OCI-LY3 (cell line): ENCODE results near the gene MXRA8.
"Not testable (repeated sequence)": the region's sequence is repeated elsewhere in the genome, so short reads cannot be mapped to it uniquely, and the experiment has no call there.

Experiments
- H2AFZ ChIP-seq: fragments of 200-600, 300-600 bp; shearing (Covaris generic); 2 replicates; pipeline ENCODE4 v1.6.0; 2014; ENCODE audit warnings: antibody characterized with exemption, low read depth, low read length
- H3K27ac ChIP-seq: fragments of 200-600, 300-600 bp; sonication (generic); 2 replicates; pipeline ENCODE4 v1.5.1; 2014; ENCODE audit warnings: mild to moderate bottlenecking, low read length, moderate library complexity, mixed read lengths
- H3K27me3 ChIP-seq: fragments of 200-600, 300-600 bp; sonication (generic); 2 replicates; pipeline ENCODE4 v1.6.1; 2014; ENCODE audit warnings: low read depth, low read length, mixed read lengths
- H3K36me3 ChIP-seq: fragments of 200-600, 300-600 bp; sonication (generic); replicated peaks from 2 replicates; pipeline ENCODE3; 2014; ENCODE audit warnings: low read depth, low read length, mixed read lengths
- H3K4me1 ChIP-seq: fragments of 300-600, 200-600 bp; sonication (generic); 2 replicates; pipeline ENCODE4 v1.6.1; 2014; ENCODE audit warnings: low read length, mixed read lengths
- H3K4me2 ChIP-seq: fragments of 200-600, 300-600 bp; sonication (generic); 2 replicates; pipeline ENCODE4 v1.6.1; 2014; ENCODE audit warnings: low read length, mixed read lengths
- H3K4me3 ChIP-seq: fragments of 300-600, 200-600 bp; sonication (generic); 2 replicates; pipeline ENCODE4 v1.5.1; 2014; ENCODE audit warnings: antibody characterized with exemption, mild to moderate bottlenecking, low read length, moderate library complexity
- H3K79me2 ChIP-seq: fragments of 300-600, 200-600 bp; shearing (Covaris generic); 2 replicates; pipeline ENCODE4 v1.6.1; 2014; ENCODE audit warnings: mild to moderate bottlenecking, low read length, mixed read lengths
- H3K9ac ChIP-seq: fragments of 300-600, 200-600 bp; shearing (Covaris generic); 2 replicates; pipeline ENCODE4 v1.6.0; 2014; ENCODE audit warnings: mild to moderate bottlenecking, low read length, moderate library complexity
- H3K9me3 ChIP-seq: fragments of 200-600, 300-600 bp; shearing (Covaris generic); 2 replicates; pipeline ENCODE4 v1.6.1; 2014; ENCODE audit warnings: low read length, mixed read lengths; ENCODE audit not compliant: insufficient read depth
- H4K20me1 ChIP-seq: fragments of 200-600, 300-600 bp; sonication (generic); 2 replicates; pipeline ENCODE4 v1.6.1; 2016; ENCODE audit warnings: low read length, mixed read lengths; ENCODE audit not compliant: insufficient read depth
- EZH2phosphoT487 ChIP-seq: fragments of 200-600 bp; shearing (Covaris generic); IDR thresholded peaks from 2 replicates; pipeline ENCODE4 v1.6.1; 2018; ENCODE audit warnings: antibody characterized with exemption, mixed run types, low read depth
- TF ChIP-seq, protein P1 (sequence below): fragments of 200-600, 300-600 bp; sonication (generic); IDR thresholded peaks from 2 replicates; pipeline ENCODE4 v1.5.1; 2014; ENCODE audit warnings: antibody characterized with exemption, low read length, low read depth

Gene MXRA8

DNA sequence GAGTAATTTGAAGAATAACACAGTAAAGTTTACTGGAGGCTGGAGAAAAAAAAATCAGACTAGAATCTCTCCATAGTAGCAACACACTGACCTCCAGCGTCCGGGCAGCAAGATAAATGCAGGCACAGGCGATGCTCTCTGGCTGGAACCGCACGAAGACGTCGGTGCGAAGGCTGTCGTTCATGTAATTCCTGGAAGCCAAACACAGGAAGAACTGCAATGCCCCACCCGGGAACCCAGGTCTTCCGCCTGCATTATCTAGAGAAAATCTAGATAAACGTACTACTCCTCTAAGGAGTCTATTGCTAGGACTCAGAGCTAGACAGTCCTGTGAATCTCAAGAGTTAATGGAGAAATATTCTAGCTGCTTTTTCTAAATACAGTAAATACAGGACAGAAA is 32.3 kb upstream of the MXRA8 start:
- H3K4me2 ChIP-seq: no peak overlapping the region
- H3K27ac ChIP-seq: no peak overlapping the region
- no peaks in the 10 kb centered on the region for H3K27me3 ChIP-seq
- no peaks in the 10 kb centered on the region for H3K4me1 ChIP-seq
- no peak overlapping the region for H3K9ac ChIP-seq
- H3K79me2 ChIP-seq: peaks cover 27% of the 10 kb centered on the region
- H2AFZ ChIP-seq: no peak overlapping the region
- H3K9me3 ChIP-seq: no peaks in the 10 kb centered on the region
- TF ChIP-seq EZH2phosphoT487: no peak
- TF ChIP-seq, protein P1, sequence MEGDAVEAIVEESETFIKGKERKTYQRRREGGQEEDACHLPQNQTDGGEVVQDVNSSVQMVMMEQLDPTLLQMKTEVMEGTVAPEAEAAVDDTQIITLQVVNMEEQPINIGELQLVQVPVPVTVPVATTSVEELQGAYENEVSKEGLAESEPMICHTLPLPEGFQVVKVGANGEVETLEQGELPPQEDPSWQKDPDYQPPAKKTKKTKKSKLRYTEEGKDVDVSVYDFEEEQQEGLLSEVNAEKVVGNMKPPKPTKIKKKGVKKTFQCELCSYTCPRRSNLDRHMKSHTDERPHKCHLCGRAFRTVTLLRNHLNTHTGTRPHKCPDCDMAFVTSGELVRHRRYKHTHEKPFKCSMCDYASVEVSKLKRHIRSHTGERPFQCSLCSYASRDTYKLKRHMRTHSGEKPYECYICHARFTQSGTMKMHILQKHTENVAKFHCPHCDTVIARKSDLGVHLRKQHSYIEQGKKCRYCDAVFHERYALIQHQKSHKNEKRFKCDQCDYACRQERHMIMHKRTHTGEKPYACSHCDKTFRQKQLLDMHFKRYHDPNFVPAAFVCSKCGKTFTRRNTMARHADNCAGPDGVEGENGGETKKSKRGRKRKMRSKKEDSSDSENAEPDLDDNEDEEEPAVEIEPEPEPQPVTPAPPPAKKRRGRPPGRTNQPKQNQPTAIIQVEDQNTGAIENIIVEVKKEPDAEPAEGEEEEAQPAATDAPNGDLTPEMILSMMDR: no peak
- no peaks in the 10 kb centered on the region for H4K20me1 ChIP-seq
- no peak overlapping the region for H3K4me3 ChIP-seq
- H3K36me3 ChIP-seq: peaks cover 80% of the 10 kb centered on the region

DNA sequence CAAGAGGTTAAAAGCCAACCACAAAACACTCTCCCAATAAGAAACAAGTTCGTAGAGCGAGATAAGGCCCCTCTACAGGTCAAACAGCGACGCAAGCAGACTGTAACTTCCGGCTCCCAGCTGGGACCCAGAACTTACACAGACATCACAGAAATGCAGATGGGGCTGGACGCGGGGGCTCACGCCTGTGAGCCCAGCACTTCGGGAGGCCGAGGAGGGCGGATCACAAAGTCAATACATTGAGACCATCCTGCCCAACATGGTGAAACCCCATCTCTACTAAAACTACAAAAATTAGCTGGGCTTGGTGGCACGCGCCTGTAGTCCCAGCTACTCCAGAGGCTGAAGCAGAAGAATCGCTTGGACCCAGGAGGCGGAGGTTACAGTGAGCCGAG is 29.7 kb upstream of the MXRA8 start:
- no peaks in the 10 kb centered on the region for H4K20me1 ChIP-seq
- H3K9me3 ChIP-seq: no peaks in the 10 kb centered on the region
- H3K4me3 ChIP-seq: no peak overlapping the region
- H3K9ac ChIP-seq: no peak overlapping the region
- no peak overlapping the region for H2AFZ ChIP-seq
- no peak overlapping the region for H3K27ac ChIP-seq
- peaks cover 13% of the 10 kb centered on the region; the same call in 1 of the 2 replicates for H3K79me2 ChIP-seq
- peaks cover 66% of the 10 kb centered on the region for H3K36me3 ChIP-seq
- no peak overlapping the region for H3K4me2 ChIP-seq
- no peaks in the 10 kb centered on the region for H3K27me3 ChIP-seq
- TF ChIP-seq EZH2phosphoT487: no peak
- H3K4me1 ChIP-seq: no peaks in the 10 kb centered on the region

DNA sequence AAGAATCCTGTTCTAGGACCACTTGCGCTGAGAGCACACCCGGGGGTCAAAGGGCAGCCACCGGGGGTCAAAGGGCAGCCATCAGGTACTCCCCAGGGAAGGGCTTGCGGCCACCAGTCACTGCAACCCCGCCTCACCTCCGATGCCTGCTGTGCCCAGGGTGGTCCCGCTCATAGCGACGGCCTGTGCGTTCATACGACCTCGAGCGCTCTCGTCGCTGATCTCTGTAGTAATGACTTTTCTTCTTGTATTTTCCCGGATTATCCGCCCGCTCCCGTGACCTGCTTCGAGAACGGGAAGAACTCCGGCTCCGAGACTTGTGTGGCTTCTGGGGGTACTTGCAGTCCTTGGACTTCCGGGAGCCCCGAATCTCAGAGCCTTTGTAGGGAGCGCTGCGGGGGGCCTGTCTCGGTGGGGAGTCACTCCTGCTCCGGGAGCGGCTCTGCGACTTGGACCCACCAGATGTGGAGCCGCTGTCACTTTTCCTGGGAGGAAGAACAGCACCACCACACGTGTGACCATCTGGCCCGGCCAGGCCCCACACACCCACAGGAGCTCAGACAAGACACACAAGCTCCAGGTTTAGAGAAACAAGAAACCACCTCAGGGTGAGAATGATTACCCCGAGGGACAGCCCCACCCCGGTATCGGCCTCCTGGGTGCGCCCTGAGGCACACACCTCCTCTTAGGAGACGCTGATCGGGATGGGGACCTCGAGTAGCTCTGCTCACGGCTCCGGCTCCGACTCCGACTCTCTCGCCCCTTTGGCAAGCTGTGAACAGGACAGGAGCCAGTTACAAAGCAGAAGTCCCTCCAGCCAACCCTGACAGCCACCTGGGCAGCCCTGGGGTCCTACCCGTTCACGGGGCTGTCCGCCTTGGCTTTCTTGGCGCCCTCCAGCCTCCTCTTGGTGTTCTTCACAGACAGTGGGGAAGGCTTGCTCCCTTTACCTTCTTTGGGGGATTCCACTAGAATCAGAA is 29.0 kb upstream of the MXRA8 start:
- no peaks in the 10 kb centered on the region for H4K20me1 ChIP-seq
- H3K36me3 ChIP-seq: peaks cover 61% of the 10 kb centered on the region

DNA sequence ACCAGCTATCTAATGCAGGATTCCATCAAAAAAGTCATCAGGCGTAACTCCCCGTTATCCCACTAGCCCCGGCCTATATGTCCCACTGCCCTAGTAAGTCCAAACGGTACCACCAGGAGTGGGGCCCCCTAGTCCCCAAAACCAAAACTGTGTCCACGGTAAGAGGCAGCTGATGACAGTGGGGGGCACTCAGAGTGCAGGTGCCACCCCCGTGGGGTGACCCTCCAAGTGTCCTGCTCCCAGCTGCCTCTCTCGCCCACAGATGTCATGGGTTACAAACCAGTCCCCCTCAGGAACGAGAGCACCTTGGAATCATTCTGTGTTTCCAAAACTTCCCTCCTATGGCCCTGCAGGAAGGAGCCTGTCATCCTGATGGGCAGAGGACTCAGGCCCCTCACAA is 27.6 kb upstream of the MXRA8 start:
- H3K27me3 ChIP-seq: no peaks in the 10 kb centered on the region
- peaks cover 23% of the 10 kb centered on the region for H3K79me2 ChIP-seq
- H3K9ac ChIP-seq: no peak overlapping the region
- no peak overlapping the region for H2AFZ ChIP-seq
- TF ChIP-seq, protein P1: no peak
- TF ChIP-seq EZH2phosphoT487: no peak
- H4K20me1 ChIP-seq: no peaks in the 10 kb centered on the region
- no peak overlapping the region for H3K4me2 ChIP-seq
- H3K4me1 ChIP-seq: no peaks in the 10 kb centered on the region
- H3K27ac ChIP-seq: no peak overlapping the region
- H3K36me3 ChIP-seq: peaks cover 53% of the 10 kb centered on the region
- H3K4me3 ChIP-seq: no peak overlapping the region
- H3K9me3 ChIP-seq: no peaks in the 10 kb centered on the region

More for the DNA sequence above, 29.0 kb upstream of the MXRA8 start:
- no peak overlapping the region for H3K4me3 ChIP-seq
- no peaks in the 10 kb centered on the region for H3K27me3 ChIP-seq
- peaks cover 13% of the 10 kb centered on the region for H3K79me2 ChIP-seq
- no peak overlapping the region for H3K9ac ChIP-seq
- TF ChIP-seq, protein P1: no peak
- no peak for TF ChIP-seq EZH2phosphoT487
- H3K9me3 ChIP-seq: no peaks in the 10 kb centered on the region
- no peak overlapping the region for H2AFZ ChIP-seq
- H3K4me1 ChIP-seq: no peaks in the 10 kb centered on the region
- H3K27ac ChIP-seq: no peak overlapping the region
- no peak overlapping the region for H3K4me2 ChIP-seq

DNA sequence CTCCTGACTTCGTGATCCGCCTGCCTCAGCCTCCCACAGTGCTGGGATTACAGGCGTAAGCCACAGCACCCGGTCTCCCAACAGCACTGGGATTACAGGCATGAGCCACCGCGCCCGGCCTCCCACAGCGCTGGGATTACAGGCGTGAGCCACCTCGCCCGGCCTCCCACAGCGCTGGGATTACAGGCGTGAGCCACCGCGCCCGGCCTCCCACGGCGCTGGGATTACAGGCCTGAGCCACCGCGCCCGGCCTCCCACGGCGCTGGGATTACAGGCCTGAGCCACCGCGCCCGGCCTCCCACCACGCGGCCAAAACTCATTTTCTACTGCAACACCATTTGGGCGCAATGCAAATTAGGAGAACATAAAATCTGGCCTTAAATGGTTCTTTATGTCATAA is 27.0 kb upstream of the MXRA8 start:
- not testable (repeated sequence) for H3K9me3 ChIP-seq, H3K27me3 ChIP-seq, H3K27ac ChIP-seq, H3K4me3 ChIP-seq, H3K4me2 ChIP-seq, H3K4me1 ChIP-seq, H3K9ac ChIP-seq, H4K20me1 ChIP-seq, H2AFZ ChIP-seq
- Histone ChIP-seq H3K79me2 (peaks cover 25% of the 10 kb centered on the region), H3K36me3 (peaks cover 52% of the 10 kb centered on the region)
